ENCODE results near the gene KLK5. TPM values are rescaled to one million over a fixed set of nuclear protein-coding genes. Genes with fewer than 3 reads are reported as not detected.

The KLK5 gene
- total RNA-seq, 1 experiment from 2014 or later: not detected

- no peak for TF ChIP-seq CTCF (conservative IDR thresholded peaks at IDR 0.05)
- no peak for DNase-seq
- Histone ChIP-seq H3K27ac (ENCODE audit: insufficient read length, low read depth, low read length) (no peak overlapping the region), H4K5ac (ENCODE audit: insufficient read length, low read depth, low read length) (no peak overlapping the region), H3K23ac (ENCODE audit: insufficient read length, low read depth, low read length) (no peak overlapping the region), H3K56ac (ENCODE audit: insufficient read length, low read depth, low read length) (no peak overlapping the region), H3T11ph (ENCODE audit: low read length) (no peak overlapping the region), H2BK20ac (ENCODE audit: low read depth, low read length, poor library complexity, severe bottlenecking) (no peak overlapping the region), H3K79me1 (ENCODE audit: insufficient read depth, low read depth, low read length, poor library complexity, severe bottlenecking) (no peaks in the 10 kb centered on the region), H4K91ac (ENCODE audit: insufficient read length, low read depth, low read length) (no peak overlapping the region), H3K9me3 (ENCODE audit: control insufficient read depth, low read depth, low read length) (no peaks in the 10 kb centered on the region), H2AFZ (ENCODE audit: low read length) (no peak overlapping the region), H3K4ac (ENCODE audit: low read depth, low read length) (no peak overlapping the region), H2BK5ac (ENCODE audit: insufficient read length, low read length) (no peak overlapping the region), H2BK120ac (ENCODE audit: low read depth, low read length, poor library complexity, severe bottlenecking) (no peak overlapping the region), H3K14ac (ENCODE audit: insufficient read depth, low read length) (no peak overlapping the region), H2AK5ac (ENCODE audit: insufficient read length, low read length) (no peak overlapping the region), H3K23me2 (ENCODE audit: insufficient read length, low read depth, low read length, poor library complexity, severe bottlenecking) (peaks cover 6% of the 10 kb centered on the region), H2BK15ac (ENCODE audit: low read depth, low read length) (no peak overlapping the region), H2BK12ac (ENCODE audit: insufficient read length, low read depth, low read length) (no peak overlapping the region), H4K20me1 (ENCODE audit: control insufficient read depth, insufficient read depth, insufficient read length) (no peaks in the 10 kb centered on the region), H3K18ac (ENCODE audit: insufficient read length, low read depth, low read length) (no peak overlapping the region), H3K4me1 (ENCODE audit: insufficient read depth, low read length) (0 out of 2 replicates have a peak, but pooled peaks cover 4% of the 10 kb centered on the region), H3K27me3 (ENCODE audit: insufficient read depth, low read length) (no peaks in the 10 kb centered on the region), H3K79me2 (ENCODE audit: insufficient read depth, low read length) (no peaks in the 10 kb centered on the region), H3K4me2 (ENCODE audit: insufficient read depth, insufficient read length, low read length) (no peak overlapping the region), H4K8ac (replicated peaks; ENCODE audit: insufficient read length, low read depth, low read length) (no peak overlapping the region), H3K9ac (ENCODE audit: extremely low read depth, insufficient read length, low read length) (no peak overlapping the region)
- peaks cover 21 to 38% of the 10 kb centered on the region in 2 experiments for H3K4me1 Mint-ChIP-seq
- no peak overlapping the region for H3K27ac Mint-ChIP-seq
- 100% methylated on average over 1 of the region's 5 CpGs for WGBS (ENCODE audit: extremely low coverage, insufficient read length, low lambda C conversion rate)
- H3K4me3 Mint-ChIP-seq: no peak overlapping the region
- peaks cover 0 to 4% of the 10 kb centered on the region in 2 experiments; a peak in 2 of 5 replicates for H3K9me3 Mint-ChIP-seq
- H3K27me3 Mint-ChIP-seq (ENCODE audit: low read depth): peaks cover 36% of the 10 kb centered on the region
- H3K36me3 Mint-ChIP-seq (ENCODE audit: insufficient read depth in 1 of 3, low read depth in 3 of 3): no peaks in the 10 kb centered on the region; a peak in 1 of 7 replicates
These were observed 45.2 kb upstream of the KLK5 start for GRCh38 chr19:50998061-50998460.

Measured in H9 (cell line).